ENCODE data around the gene MAML2. TPM values are rescaled to one million over a fixed set of nuclear protein-coding genes. Genes with fewer than 3 reads are reported as not detected.

Gene MAML2
- total and polyA plus RNA-seq, 2 of the 8 experiments (the other 6 are each of a cell fraction or from before 2014, with no cell fraction given), result 3.8 to 6.6 TPM

DNA sequence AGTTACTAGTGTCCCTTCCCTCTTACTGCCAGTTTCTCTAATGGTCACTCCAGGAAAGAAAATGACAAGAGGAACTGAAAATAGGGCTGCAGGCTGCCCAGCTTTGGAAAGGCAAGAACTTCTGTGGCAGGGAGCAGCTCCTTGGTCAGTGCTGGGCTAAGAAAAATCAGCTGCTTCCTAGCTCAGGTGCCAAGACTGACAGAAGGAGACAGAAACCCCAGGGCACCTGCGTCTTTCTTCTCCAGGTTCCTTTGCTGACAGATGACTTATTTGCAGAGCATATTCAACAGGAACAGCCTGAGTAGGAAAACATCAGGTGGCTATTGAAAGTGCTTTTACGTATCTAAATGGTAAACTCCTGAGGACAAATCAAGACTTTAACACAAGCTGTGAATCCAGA, 25.4 kb downstream of the MAML2 start:
- CTCF ChIA-PET (ENCODE audit: partially characterized antibody), result interaction anchor here (0.8 to 1.7 kb wide), 5 partner anchors 19 to 263 kb away, joined by 3 to 6 read pairs (median 4); partner anchors contain the start of gene MAML2

More for the DNA sequence above, 25.4 kb downstream of the MAML2 start:
- Histone ChIP-seq H2AK5ac (ENCODE audit: low read depth, low read length) (no peak overlapping the region), H3K56ac (replicated peaks; ENCODE audit: insufficient read length, low read depth, low read length) (no peak overlapping the region), H3K4me1 (replicated peaks in 1 of 4; ENCODE audit: control insufficient read depth in 3 of 4, insufficient read depth in 4 of 4, low read length in 3 of 4) (peaks cover 0 to 10% (median 4%) of the 10 kb centered on the region in 4 experiments; a peak in 2 of 7 replicates), H3K27me3 (replicated peaks in 1 of 4; ENCODE audit: control insufficient read depth in 3 of 4, extremely low read depth in 1 of 4, insufficient read depth in 3 of 4, low read length in 3 of 4) (no peaks in the 10 kb centered on the region), H3K27ac (ENCODE audit: low read depth, low read length) (no peak overlapping the region), H3K9ac (replicated peaks in 1 of 4; ENCODE audit: extremely low read depth in 1 of 4, low read depth in 3 of 4, low read length in 3 of 4) (no peak overlapping the region), H3K23me2 (ENCODE audit: low read depth, low read length) (no peaks in the 10 kb centered on the region), H3K36me3 (ENCODE audit: control insufficient read depth in 2 of 4, insufficient read depth in 4 of 4, low read length in 3 of 4) (no peaks in the 10 kb centered on the region), H4K5ac (ENCODE audit: insufficient read length, low read depth, low read length) (no peak overlapping the region), H4K20me1 (replicated peaks in 1 of 2; ENCODE audit: control insufficient read depth in 1 of 2, insufficient read depth in 2 of 2, low read length in 2 of 2) (no peaks in the 10 kb centered on the region), H3K23ac (ENCODE audit: insufficient read length) (no peak overlapping the region), H3K79me2 (ENCODE audit: control insufficient read depth in 1 of 2, insufficient read depth in 2 of 2, low read length in 2 of 2) (no peaks in the 10 kb centered on the region), H2AFZ (ENCODE audit: low read length) (no peak overlapping the region), H3K4ac (replicated peaks; ENCODE audit: insufficient read length, low read depth, low read length) (no peak overlapping the region), H3K4me2 (ENCODE audit: insufficient read depth in 1 of 2, low read depth in 2 of 2, low read length in 2 of 2) (no peak overlapping the region), H2BK20ac (ENCODE audit: low read length) (no peak overlapping the region), H3K18ac (ENCODE audit: extremely low read depth, low read length) (no peak overlapping the region), H4K8ac (ENCODE audit: extremely low read depth, insufficient read depth, low read length) (no peak overlapping the region), H2BK120ac (replicated peaks; ENCODE audit: low read depth, low read length) (no peak overlapping the region), H2BK15ac (ENCODE audit: low read length) (no peak overlapping the region), H3K14ac (ENCODE audit: insufficient read length) (no peak overlapping the region), H3K9me3 (ENCODE audit: insufficient read depth in 2 of 2, low read depth in 1 of 2, low read length in 1 of 2) (no peaks in the 10 kb centered on the region), H2BK12ac (ENCODE audit: low read depth, low read length) (no peak overlapping the region), H4K91ac (replicated peaks; ENCODE audit: insufficient read length, low read length) (no peak overlapping the region), H2BK5ac (ENCODE audit: low read depth, low read length) (no peak overlapping the region), H3K79me1 (ENCODE audit: low read depth, low read length) (no peaks in the 10 kb centered on the region; the same call in 1 of the 2 replicates), H3K4me3 (ENCODE audit: extremely low read depth in 1 of 4, insufficient read depth in 2 of 4, low read depth in 3 of 4, low read length in 4 of 4) (no peak overlapping the region)
- no peak for DNase-seq (ENCODE audit: low read depth in 1 of 2, low spot score in 2 of 2)
- WGBS, 2 experiments (ENCODE audit: extremely low coverage in 1 of 2, insufficient coverage in 1 of 2, insufficient read length in 1 of 2, insufficient replicate concordance in 2 of 2, low coverage in 1 of 2, low lambda C conversion rate in 2 of 2, missing lambda C conversion rate in 1 of 2), result 46% methylated on average over 2 of the region's 2 CpGs; no CpG with 5 or more reads in 1 of the 2 experiments
- TF ChIP-seq CEBPB (IDR thresholded peaks at IDR 0.05; ENCODE audit: low read depth, low read length) (no peak), EGR1 (IDR thresholded peaks at IDR 0.05; ENCODE audit: borderline replicate concordance, low read depth, low read length) (no peak), RFX5 (IDR thresholded peaks at IDR 0.05; ENCODE audit: borderline replicate concordance, low read depth, low read length) (no peak), NRF1 (IDR thresholded peaks at IDR 0.05; ENCODE audit: low read depth, low read length) (no peak), CBX8 (IDR thresholded peaks at IDR 0.05; ENCODE audit: borderline replicate concordance, low read depth, low read length) (no peak), KDM4A (IDR thresholded peaks at IDR 0.05; ENCODE audit: low read depth, low read length, severe bottlenecking) (no peak), KDM1A (IDR thresholded peaks at IDR 0.05; ENCODE audit: borderline replicate concordance, low read length) (no peak), SP2 (IDR thresholded peaks at IDR 0.05; ENCODE audit: low read length) (no peak), CTCF (IDR thresholded peaks at IDR 0.05; ENCODE audit: control extremely low read depth in 1 of 3, insufficient read depth in 1 of 3, low read depth in 1 of 3, low read length in 3 of 3) (no peak)
- no peak for FAIRE-seq
- POLR2A ChIA-PET (ENCODE audit: partially characterized antibody), result interaction anchor here (0.9 kb wide), 1 partner anchor 10 kb away, joined by 4 read pairs; no protein-coding TSS in a partner anchor
